ENCODE data around the gene OPA1. TPM values are rescaled to one million over a fixed set of nuclear protein-coding genes. Genes with fewer than 3 reads are reported as not detected.

The OPA1 gene
- total RNA-seq, 1 donor from 2014 or later, result 124 TPM

DNA sequence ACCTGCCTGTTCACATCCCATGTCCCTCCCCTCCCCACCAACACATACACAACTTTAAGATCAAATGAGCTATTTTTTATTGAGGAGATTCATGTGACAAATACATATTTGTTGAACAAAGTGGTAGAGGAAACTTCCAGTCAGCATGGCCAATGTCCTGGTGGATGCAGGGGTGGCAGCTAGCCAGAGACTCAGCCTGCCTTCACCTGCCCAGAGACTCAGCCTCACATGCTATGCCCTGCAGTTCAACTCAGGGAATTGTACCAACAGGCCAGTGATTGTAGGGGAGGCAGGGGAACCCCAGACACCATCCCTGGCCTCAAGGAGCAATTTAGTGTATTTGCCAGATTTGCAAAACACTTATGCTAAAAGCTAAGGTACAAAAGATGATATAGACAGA lies 136.6 kb downstream of the OPA1 start:
- intact Hi-C loops (cut with micrococcal nuclease), result no loop called here
- TF ChIP-seq, protein P1, sequence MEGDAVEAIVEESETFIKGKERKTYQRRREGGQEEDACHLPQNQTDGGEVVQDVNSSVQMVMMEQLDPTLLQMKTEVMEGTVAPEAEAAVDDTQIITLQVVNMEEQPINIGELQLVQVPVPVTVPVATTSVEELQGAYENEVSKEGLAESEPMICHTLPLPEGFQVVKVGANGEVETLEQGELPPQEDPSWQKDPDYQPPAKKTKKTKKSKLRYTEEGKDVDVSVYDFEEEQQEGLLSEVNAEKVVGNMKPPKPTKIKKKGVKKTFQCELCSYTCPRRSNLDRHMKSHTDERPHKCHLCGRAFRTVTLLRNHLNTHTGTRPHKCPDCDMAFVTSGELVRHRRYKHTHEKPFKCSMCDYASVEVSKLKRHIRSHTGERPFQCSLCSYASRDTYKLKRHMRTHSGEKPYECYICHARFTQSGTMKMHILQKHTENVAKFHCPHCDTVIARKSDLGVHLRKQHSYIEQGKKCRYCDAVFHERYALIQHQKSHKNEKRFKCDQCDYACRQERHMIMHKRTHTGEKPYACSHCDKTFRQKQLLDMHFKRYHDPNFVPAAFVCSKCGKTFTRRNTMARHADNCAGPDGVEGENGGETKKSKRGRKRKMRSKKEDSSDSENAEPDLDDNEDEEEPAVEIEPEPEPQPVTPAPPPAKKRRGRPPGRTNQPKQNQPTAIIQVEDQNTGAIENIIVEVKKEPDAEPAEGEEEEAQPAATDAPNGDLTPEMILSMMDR (IDR thresholded peaks at IDR 0.05; ENCODE audit: borderline replicate concordance), result no peak
- H3K9me3 ChIP-seq (replicated peaks), result no peaks in the 10 kb centered on the region
- DNase-seq, result no peak
- H3K4me3 ChIP-seq, result no peak overlapping the region
- H3K4me1 ChIP-seq, result no peaks in the 10 kb centered on the region
- peaks cover 30% of the 10 kb centered on the region for H3K27me3 ChIP-seq (ENCODE audit: low read depth)
- H3K27ac ChIP-seq (replicated peaks), result no peak overlapping the region
- no peaks in the 10 kb centered on the region for H3K36me3 ChIP-seq

- intact Hi-C loops (cut with micrococcal nuclease), result no loop called here
- Histone ChIP-seq H3K27me3 (ENCODE audit: low read depth) (peaks cover 30% of the 10 kb centered on the region), H3K36me3 (no peaks in the 10 kb centered on the region), H3K27ac (replicated peaks) (no peak overlapping the region), H3K9me3 (replicated peaks) (no peaks in the 10 kb centered on the region), H3K4me1 (no peaks in the 10 kb centered on the region), H3K4me3 (no peak overlapping the region)
- TF ChIP-seq, protein P1 (IDR thresholded peaks at IDR 0.05; ENCODE audit: borderline replicate concordance), result no peak
- no peak for DNase-seq
Measured at GRCh38 chr3:193730511-193730910, 137.5 kb downstream of the OPA1 start.

GRCh38 chr3:193730976-193731375 lies 138.0 kb downstream of the OPA1 start:
- Histone ChIP-seq H3K9me3 (replicated peaks) (no peaks in the 10 kb centered on the region), H3K4me1 (no peaks in the 10 kb centered on the region), H3K4me3 (no peak overlapping the region), H3K27ac (replicated peaks) (no peak overlapping the region), H3K36me3 (no peaks in the 10 kb centered on the region), H3K27me3 (ENCODE audit: low read depth) (peaks cover 30% of the 10 kb centered on the region)
- intact Hi-C loops (cut with micrococcal nuclease), result no loop called here
- no peak for DNase-seq
- TF ChIP-seq, protein P1 (IDR thresholded peaks at IDR 0.05; ENCODE audit: borderline replicate concordance), result no peak

GRCh38 chr3:193731656-193732055 lies 138.6 kb downstream of the OPA1 start:
- Histone ChIP-seq H3K4me1 (no peaks in the 10 kb centered on the region), H3K27ac (replicated peaks) (no peak overlapping the region), H3K27me3 (ENCODE audit: low read depth) (peaks cover 30% of the 10 kb centered on the region), H3K36me3 (no peaks in the 10 kb centered on the region), H3K4me3 (no peak overlapping the region), H3K9me3 (replicated peaks) (no peaks in the 10 kb centered on the region)
- intact Hi-C loops (cut with micrococcal nuclease), result no loop called here
- TF ChIP-seq, protein P1 (IDR thresholded peaks at IDR 0.05; ENCODE audit: borderline replicate concordance), result no peak
- no peak for DNase-seq

- Histone ChIP-seq H3K9me3 (replicated peaks) (no peaks in the 10 kb centered on the region), H3K4me1 (no peaks in the 10 kb centered on the region), H3K27me3 (ENCODE audit: low read depth) (peaks cover 30% of the 10 kb centered on the region), H3K4me3 (no peak overlapping the region), H3K27ac (replicated peaks) (no peak overlapping the region), H3K36me3 (no peaks in the 10 kb centered on the region)
- TF ChIP-seq, protein P1 (IDR thresholded peaks at IDR 0.05; ENCODE audit: borderline replicate concordance), result no peak
- intact Hi-C loops (cut with micrococcal nuclease), result no loop called here
- DNase-seq, result no peak
Measured at GRCh38 chr3:193732391-193732790, 139.4 kb downstream of the OPA1 start.

- Histone ChIP-seq H3K27me3 (ENCODE audit: low read depth) (peaks cover 30% of the 10 kb centered on the region), H3K4me1 (no peaks in the 10 kb centered on the region), H3K36me3 (no peaks in the 10 kb centered on the region), H3K4me3 (no peak overlapping the region), H3K9me3 (replicated peaks) (no peaks in the 10 kb centered on the region), H3K27ac (replicated peaks) (no peak overlapping the region)
- DNase-seq, result no peak
- intact Hi-C loops (cut with micrococcal nuclease), result no loop called here
- TF ChIP-seq, protein P1 (IDR thresholded peaks at IDR 0.05; ENCODE audit: borderline replicate concordance), result no peak
Measured at GRCh38 chr3:193732827-193733226, 139.8 kb downstream of the OPA1 start.

Data from left ventricle myocardium inferior (tissue), 1 donor.